NCI-H2029 treated with DMSO at 0.1 percent for 48 hours (cell line): ENCODE results near the gene GSG1.
"Not testable (repeated sequence)": the region's sequence is repeated elsewhere in the genome, so short reads cannot be mapped to it uniquely, and the experiment has no call there.

Experiments
- DNase-seq: peaks from one replicate; lab custom pipeline; 2025; lab: John Stamatoyannopoulos, UW

The GSG1 gene

GRCh38 chr12:13090054-13090453 lies 13.4 kb downstream of the GSG1 start:
- no peak for DNase-seq

- no peak for DNase-seq
Measured at GRCh38 chr12:13088496-13088895, 15.0 kb downstream of the GSG1 start.

- DNase-seq, result no peak
Measured at GRCh38 chr12:13087766-13088165, 15.7 kb downstream of the GSG1 start.

GRCh38 chr12:13085968-13086686 lies 17.3 kb downstream of the GSG1 start:
- no peak for DNase-seq

GRCh38 chr12:13084898-13085640 lies 18.4 kb downstream of the GSG1 start:
- no peak for DNase-seq

- not testable (repeated sequence) for DNase-seq
Measured at GRCh38 chr12:13083638-13084037, 19.8 kb downstream of the GSG1 start.

- DNase-seq, result no peak
Measured at GRCh38 chr12:13082861-13083260, 20.6 kb downstream of the GSG1 start.

- no peak for DNase-seq
Measured at GRCh38 chr12:13080266-13080665, 23.2 kb downstream of the GSG1 start.

- no peak for DNase-seq
Measured at GRCh38 chr12:13079440-13079906, 24.0 kb downstream of the GSG1 start.

GRCh38 chr12:13075786-13076570 lies 27.5 kb downstream of the GSG1 start:
- no peak for DNase-seq

- no peak for DNase-seq
Measured at GRCh38 chr12:13075118-13075480, 28.4 kb downstream of the GSG1 start.

GRCh38 chr12:13074396-13075117 lies 28.9 kb downstream of the GSG1 start:
- DNase-seq, result no peak

GRCh38 chr12:13073173-13073572 lies 30.3 kb downstream of the GSG1 start:
- DNase-seq, result no peak

- DNase-seq, result no peak
Measured at GRCh38 chr12:13071305-13072280, 31.9 kb downstream of the GSG1 start.

GRCh38 chr12:13069380-13069779 lies 34.1 kb downstream of the GSG1 start:
- DNase-seq, result no peak

- DNase-seq, result no peak
Measured at GRCh38 chr12:13067322-13067721, 36.1 kb downstream of the GSG1 start.

GRCh38 chr12:13066459-13066858 lies 37.0 kb downstream of the GSG1 start:
- no peak for DNase-seq

GRCh38 chr12:13066014-13066413 lies 37.5 kb downstream of the GSG1 start:
- DNase-seq, result no peak

GRCh38 chr12:13062669-13063068 lies 40.8 kb downstream of the GSG1 start:
- DNase-seq, result no peak

- DNase-seq, result no peak
Measured at GRCh38 chr12:13061377-13061776, 42.1 kb downstream of the GSG1 start.

GRCh38 chr12:13060581-13060980 lies 42.9 kb downstream of the GSG1 start:
- DNase-seq, result no peak
